Activated CD8-positive, alpha-beta memory T cell treated with anti-CD3 and anti-CD28 coated beads, Interleukin-2, amount 10 ng/mL, durations not matched to agents 7 days and 5 days (primary cell): Measurements from ENCODE around the gene NEDD4. TPM values are rescaled to one million over a fixed set of nuclear protein-coding genes. Genes with fewer than 3 reads are reported as not detected.

Source experiments
- ATAC-seq: fragments of 150-1000 bp; cut with Tn5 transposase; one replicate; pipeline ENCODE4 v1.10.0; 2021; ENCODE audit warnings: moderate library complexity
- CTCF ChIA-PET: fragments of 350-600 bp; sonication (Branson Sonifier 250); formaldehyde crosslinking; loops from one replicate; lab custom pipeline; 2021; ENCODE audit warnings: antibody characterized with exemption; lab: Charles Lee
- DNase-seq: peaks from one replicate; pipeline ENCODE4 v3.0.0-alpha.2; 2020
- H3K27ac Mint-ChIP-seq: one replicate; pipeline ENCODE4 v1.8.0; 2021; ENCODE audit warnings: mild to moderate bottlenecking, mixed read lengths
- H3K27me3 Mint-ChIP-seq: one replicate; pipeline ENCODE4 v1.8.0; 2021; ENCODE audit warnings: mixed read lengths
- H3K36me3 Mint-ChIP-seq: one replicate; pipeline ENCODE4 v1.8.0; 2021; ENCODE audit warnings: mild to moderate bottlenecking, mixed read lengths
- H3K4me1 Mint-ChIP-seq: one replicate; pipeline ENCODE4 v1.8.0; 2021; ENCODE audit warnings: mixed read lengths
- H3K4me3 Mint-ChIP-seq: one replicate; pipeline ENCODE4 v1.8.0; 2021; ENCODE audit warnings: mild to moderate bottlenecking, moderate library complexity, mixed read lengths
- H3K9me3 Mint-ChIP-seq: one replicate; pipeline ENCODE4 v1.8.0; 2022; ENCODE audit warnings: low read depth, mixed read lengths
- total RNA-seq, 2 experiments: library from RNA; stranded (reverse); gene quantifications; one replicate each; pipeline ENCODE4 v1.2.3, GENCODE V29; 2021

Gene NEDD4
- total RNA-seq, 2 experiments from 2014 or later: 9.9 to 14.9 TPM

DNA sequence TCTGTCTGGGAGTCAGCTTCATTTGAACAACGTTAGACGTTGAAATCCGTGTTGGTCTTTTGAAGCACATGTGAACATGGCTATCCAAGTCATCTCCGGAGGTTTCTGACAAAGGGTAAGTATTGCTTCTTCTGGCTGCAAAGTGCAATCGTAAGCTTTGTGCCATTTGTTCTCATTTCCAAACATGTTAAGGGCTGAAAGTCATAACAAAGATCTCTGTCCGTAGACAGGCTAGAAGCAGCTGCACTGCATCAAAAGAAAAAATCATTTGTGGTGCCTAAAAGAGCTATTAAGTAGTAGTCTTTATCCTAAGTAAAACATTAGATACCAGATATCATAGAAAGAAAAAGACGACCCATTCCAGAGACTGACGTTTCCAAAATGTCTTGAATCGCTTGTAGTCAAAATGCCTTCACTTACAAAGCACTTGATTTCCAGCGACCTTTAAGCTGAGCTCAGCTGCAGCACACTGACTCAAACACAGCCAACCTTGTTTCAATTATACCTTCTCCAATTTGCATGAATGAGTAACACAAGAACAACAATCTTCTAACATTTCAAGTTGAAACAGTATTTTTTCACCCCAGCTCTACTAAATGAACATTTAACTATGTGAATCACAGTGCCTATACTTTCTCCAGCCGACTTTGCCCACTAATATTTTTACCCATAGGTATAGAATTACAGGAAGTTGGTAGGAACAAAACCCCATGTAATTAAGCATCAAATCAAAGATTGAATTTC is 76.6 kb downstream of the NEDD4 start:
- no peaks in the 10 kb centered on the region for H3K27me3 Mint-ChIP-seq
- H3K27ac Mint-ChIP-seq: no peak overlapping the region
- ATAC-seq: no peak
- H3K9me3 Mint-ChIP-seq: no peaks in the 10 kb centered on the region
- CTCF ChIA-PET: interaction anchor here (1.1 to 2.1 kb wide), 3 partner anchors 16 to 128 kb away, joined by 3 to 4 read pairs (median 3); no protein-coding TSS in a partner anchor
- DNase-seq: no peak
- H3K4me1 Mint-ChIP-seq: no peaks in the 10 kb centered on the region
- no peak overlapping the region for H3K4me3 Mint-ChIP-seq
- H3K36me3 Mint-ChIP-seq: no peaks in the 10 kb centered on the region

DNA sequence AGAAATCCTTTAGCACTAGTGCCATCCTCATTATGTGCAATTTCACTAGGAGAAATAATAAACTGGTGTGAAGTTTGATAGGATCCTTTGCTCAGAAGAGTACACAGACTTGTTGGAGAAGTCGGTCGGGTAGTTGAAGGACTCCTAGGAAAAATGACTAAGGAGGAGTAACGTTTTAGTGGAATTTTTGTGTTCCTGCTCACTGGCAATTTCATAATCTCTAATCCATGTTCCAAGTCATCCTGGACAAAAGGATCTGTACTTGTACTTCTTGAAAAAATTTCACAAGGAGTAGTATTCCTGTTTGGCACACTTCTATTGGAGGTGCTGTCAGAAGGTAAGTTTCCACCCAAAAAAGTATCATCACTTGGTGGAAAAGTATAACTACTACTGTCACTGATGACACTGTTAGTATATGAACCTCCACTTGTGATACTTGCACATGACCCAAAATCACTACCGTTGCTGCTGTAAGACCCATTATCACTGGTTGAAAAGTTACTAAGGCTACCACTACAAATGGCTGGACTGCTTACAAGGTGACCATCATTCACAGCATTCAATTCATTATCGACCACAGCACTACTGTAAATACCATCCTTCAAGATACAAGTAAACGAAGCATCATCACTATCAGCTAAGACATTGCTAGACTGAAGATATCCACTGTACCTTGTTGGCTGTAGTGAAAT is 77.4 kb downstream of the NEDD4 start:
- H3K36me3 Mint-ChIP-seq: no peaks in the 10 kb centered on the region
- H3K27ac Mint-ChIP-seq: no peak overlapping the region
- CTCF ChIA-PET: interaction anchor here (1.7 to 2.1 kb wide), 2 partner anchors 23 to 136 kb away, joined by 4 to 5 read pairs; no protein-coding TSS in a partner anchor
- no peak overlapping the region for H3K4me3 Mint-ChIP-seq
- DNase-seq (no peak), ATAC-seq (no peak)
- H3K9me3 Mint-ChIP-seq: no peaks in the 10 kb centered on the region
- no peaks in the 10 kb centered on the region for H3K4me1 Mint-ChIP-seq
- H3K27me3 Mint-ChIP-seq: no peaks in the 10 kb centered on the region

DNA sequence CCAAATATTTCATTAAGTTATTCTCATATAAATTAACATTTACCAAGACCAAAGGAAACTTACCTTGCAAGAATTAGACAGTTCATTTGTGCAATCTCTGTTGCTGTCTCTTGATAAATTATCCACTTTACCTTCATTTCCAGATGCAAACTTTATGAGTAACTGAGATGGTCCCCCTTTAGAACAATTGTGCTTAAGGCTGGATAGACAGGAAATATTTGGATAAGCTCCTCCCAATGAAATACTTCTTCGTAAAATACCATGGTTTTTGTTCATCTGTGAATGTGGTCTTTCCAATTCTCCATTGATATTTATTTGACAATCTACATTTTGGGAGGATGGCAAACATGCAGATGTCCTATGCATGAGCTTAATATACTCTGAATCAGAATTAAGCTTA is 78.2 kb downstream of the NEDD4 start:
- Mint-ChIP-seq H3K4me3 (no peak overlapping the region), H3K4me1 (no peaks in the 10 kb centered on the region)
- CTCF ChIA-PET: interaction anchor here (1.7 to 2.1 kb wide), 2 partner anchors 23 to 137 kb away, joined by 4 to 5 read pairs; no protein-coding TSS in a partner anchor

GRCh38 chr15:55914446-55914845 is 79.0 kb downstream of the NEDD4 start:
- CTCF ChIA-PET: interaction anchor here (1.7 to 2.1 kb wide), 2 partner anchors 22 to 138 kb away, joined by 4 to 5 read pairs; no protein-coding TSS in a partner anchor
- H3K4me3 Mint-ChIP-seq: no peak overlapping the region
- DNase-seq (no peak), ATAC-seq (no peak)
- no peaks in the 10 kb centered on the region for H3K27me3 Mint-ChIP-seq
- no peaks in the 10 kb centered on the region for H3K4me1 Mint-ChIP-seq
- no peaks in the 10 kb centered on the region for H3K9me3 Mint-ChIP-seq
- no peak overlapping the region for H3K27ac Mint-ChIP-seq
- no peaks in the 10 kb centered on the region for H3K36me3 Mint-ChIP-seq

More for the DNA sequence above, 78.2 kb downstream of the NEDD4 start:
- DNase-seq (no peak), ATAC-seq (no peak)
- Mint-ChIP-seq H3K9me3 (no peaks in the 10 kb centered on the region), H3K27ac (no peak overlapping the region), H3K36me3 (no peaks in the 10 kb centered on the region), H3K27me3 (no peaks in the 10 kb centered on the region)

- Mint-ChIP-seq H3K4me1 (no peaks in the 10 kb centered on the region), H3K9me3 (no peaks in the 10 kb centered on the region), H3K27me3 (no peaks in the 10 kb centered on the region), H3K27ac (no peak overlapping the region), H3K4me3 (no peak overlapping the region), H3K36me3 (no peaks in the 10 kb centered on the region)
- CTCF ChIA-PET: no interaction called here
- DNase-seq (no peak), ATAC-seq (no peak)
Observed at GRCh38 chr15:55912982-55913381, 80.4 kb downstream of the NEDD4 start.

DNA sequence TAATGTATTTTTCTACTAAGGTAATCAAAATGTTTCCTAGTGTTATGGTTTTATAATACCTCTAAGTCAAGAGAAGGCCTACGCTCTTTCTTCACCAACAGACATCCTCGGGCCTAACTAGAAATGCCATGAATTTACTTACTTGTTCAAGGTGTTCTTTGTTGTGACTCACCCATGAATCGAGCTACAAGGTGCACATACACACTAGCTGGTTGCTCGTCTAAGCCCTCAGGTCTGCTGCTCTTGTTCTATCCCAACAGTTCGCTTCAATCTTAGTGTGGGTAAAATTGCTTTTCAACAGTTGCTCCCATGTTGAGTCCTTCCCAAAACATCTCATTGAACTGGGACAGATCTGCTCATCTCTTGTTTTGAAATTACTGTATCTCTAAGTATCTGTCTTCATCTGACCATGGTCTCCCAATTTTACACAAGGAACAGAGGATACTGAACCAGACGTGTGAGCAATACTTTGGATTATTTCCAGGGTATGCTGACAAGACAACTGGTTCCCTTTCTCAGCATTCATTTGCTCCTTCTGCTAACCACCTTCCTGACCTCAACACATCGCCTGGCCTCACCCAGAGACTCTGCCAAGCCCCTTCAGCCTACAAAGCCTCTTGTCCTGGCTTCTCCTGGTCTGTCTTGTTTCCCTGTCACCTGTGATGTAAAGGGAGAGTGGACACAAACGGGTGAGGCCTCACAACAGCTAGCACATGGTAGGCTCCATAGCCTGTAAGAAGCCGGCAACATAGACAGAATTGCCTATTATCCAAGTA is 84.2 kb downstream of the NEDD4 start:
- Mint-ChIP-seq H3K4me3 (no peak overlapping the region), H3K4me1 (no peaks in the 10 kb centered on the region), H3K27me3 (no peaks in the 10 kb centered on the region), H3K9me3 (no peaks in the 10 kb centered on the region), H3K36me3 (no peaks in the 10 kb centered on the region), H3K27ac (no peak overlapping the region)
- DNase-seq (no peak), ATAC-seq (no peak)
- CTCF ChIA-PET: no interaction called here

- DNase-seq (no peak), ATAC-seq (no peak)
- Mint-ChIP-seq H3K36me3 (no peaks in the 10 kb centered on the region), H3K27me3 (no peaks in the 10 kb centered on the region), H3K4me1 (no peaks in the 10 kb centered on the region), H3K4me3 (no peak overlapping the region), H3K9me3 (no peaks in the 10 kb centered on the region), H3K27ac (no peak overlapping the region)
- CTCF ChIA-PET: no interaction called here
Observed at GRCh38 chr15:55907797-55908196, 85.6 kb downstream of the NEDD4 start.

DNA sequence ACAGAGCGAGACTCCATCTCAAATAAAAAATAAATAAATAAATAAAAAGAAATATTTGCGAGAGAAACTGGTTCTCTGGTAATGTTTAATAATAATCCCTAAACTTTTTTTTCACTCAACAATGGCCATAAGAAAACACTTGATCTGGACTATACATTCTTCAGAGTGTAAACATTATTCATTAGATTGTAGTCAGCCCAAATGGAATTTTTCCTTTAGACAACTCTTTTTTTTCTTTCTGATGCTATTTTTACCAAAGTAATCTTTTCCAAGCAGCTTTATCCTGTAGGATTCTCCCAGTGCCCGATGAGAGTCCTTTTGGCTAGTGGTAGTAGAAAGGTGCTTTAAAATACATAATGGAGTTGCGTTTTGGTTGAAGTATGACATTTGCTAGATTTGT is 90.4 kb downstream of the NEDD4 start:
- CTCF ChIA-PET: no interaction called here
- Mint-ChIP-seq H3K4me3 (no peak overlapping the region), H3K4me1 (no peaks in the 10 kb centered on the region)

DNA sequence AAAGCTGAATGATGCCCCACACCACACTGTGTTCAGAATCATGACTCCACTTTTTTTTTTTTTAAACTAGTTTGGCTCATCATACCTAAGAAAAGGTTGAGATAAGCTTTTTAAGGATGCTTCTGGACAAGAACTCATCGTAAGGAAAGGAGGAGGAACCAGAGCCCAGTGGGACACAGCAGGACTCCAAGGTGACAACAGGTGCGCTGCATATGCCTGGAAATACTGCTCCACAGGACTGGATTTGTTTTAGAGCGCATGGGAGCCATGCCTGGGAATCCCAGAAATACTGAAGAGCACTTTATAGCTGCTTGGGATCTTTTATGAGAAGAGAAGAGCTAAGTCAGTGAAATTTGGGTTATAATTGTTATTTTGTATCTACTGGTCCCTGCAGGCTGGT is 93.4 kb downstream of the NEDD4 start:
- no peaks in the 10 kb centered on the region for H3K9me3 Mint-ChIP-seq
- no peaks in the 10 kb centered on the region for H3K27me3 Mint-ChIP-seq
- DNase-seq (no peak), ATAC-seq (no peak)
- no peak overlapping the region for H3K4me3 Mint-ChIP-seq
- no peaks in the 10 kb centered on the region for H3K36me3 Mint-ChIP-seq
- H3K27ac Mint-ChIP-seq: no peak overlapping the region
- peaks cover 6% of the 10 kb centered on the region for H3K4me1 Mint-ChIP-seq
- CTCF ChIA-PET: interaction anchor here (0.9 kb wide), 1 partner anchor 17 kb away, joined by 3 read pairs; no protein-coding TSS in a partner anchor

More for the DNA sequence above, 90.4 kb downstream of the NEDD4 start:
- ATAC-seq (no peak), DNase-seq (no peak)
- Mint-ChIP-seq H3K9me3 (no peaks in the 10 kb centered on the region), H3K27ac (no peak overlapping the region), H3K27me3 (no peaks in the 10 kb centered on the region), H3K36me3 (no peaks in the 10 kb centered on the region)

DNA sequence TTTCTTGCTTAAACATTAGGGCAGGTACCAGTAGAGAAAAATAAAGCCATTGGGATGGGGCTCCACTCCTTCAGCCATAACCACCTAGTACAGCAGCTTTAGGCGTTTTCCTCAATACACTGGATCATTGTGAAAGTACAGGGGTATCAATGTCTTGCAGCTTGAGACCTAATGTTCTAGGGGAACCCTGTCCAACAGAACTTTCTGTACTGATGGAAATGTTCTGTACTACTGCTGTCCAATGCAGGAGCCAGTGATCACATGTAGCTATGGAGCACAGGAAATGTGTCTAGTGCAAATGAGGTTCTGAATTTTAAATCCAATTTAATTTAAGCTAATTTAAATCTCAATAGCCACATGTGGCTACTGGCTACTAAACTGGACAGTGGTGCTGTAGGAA is 93.9 kb downstream of the NEDD4 start:
- Mint-ChIP-seq H3K4me3 (no peak overlapping the region), H3K27ac (no peak overlapping the region), H3K27me3 (no peaks in the 10 kb centered on the region), H3K9me3 (no peaks in the 10 kb centered on the region), H3K4me1 (peaks cover 6% of the 10 kb centered on the region), H3K36me3 (no peaks in the 10 kb centered on the region)
- DNase-seq (no peak), ATAC-seq (no peak)
- CTCF ChIA-PET: no interaction called here

- no peak for DNase-seq
- Mint-ChIP-seq H3K27me3 (no peaks in the 10 kb centered on the region), H3K36me3 (no peaks in the 10 kb centered on the region), H3K9me3 (no peaks in the 10 kb centered on the region), H3K27ac (no peak overlapping the region), H3K4me1 (peaks cover 10% of the 10 kb centered on the region), H3K4me3 (no peak overlapping the region)
- CTCF ChIA-PET: interaction anchor here (1.0 kb wide), 1 partner anchor 20 kb away, joined by 3 read pairs; no protein-coding TSS in a partner anchor
- no peak for ATAC-seq
Observed at GRCh38 chr15:55897560-55898336, 95.7 kb downstream of the NEDD4 start.

DNA sequence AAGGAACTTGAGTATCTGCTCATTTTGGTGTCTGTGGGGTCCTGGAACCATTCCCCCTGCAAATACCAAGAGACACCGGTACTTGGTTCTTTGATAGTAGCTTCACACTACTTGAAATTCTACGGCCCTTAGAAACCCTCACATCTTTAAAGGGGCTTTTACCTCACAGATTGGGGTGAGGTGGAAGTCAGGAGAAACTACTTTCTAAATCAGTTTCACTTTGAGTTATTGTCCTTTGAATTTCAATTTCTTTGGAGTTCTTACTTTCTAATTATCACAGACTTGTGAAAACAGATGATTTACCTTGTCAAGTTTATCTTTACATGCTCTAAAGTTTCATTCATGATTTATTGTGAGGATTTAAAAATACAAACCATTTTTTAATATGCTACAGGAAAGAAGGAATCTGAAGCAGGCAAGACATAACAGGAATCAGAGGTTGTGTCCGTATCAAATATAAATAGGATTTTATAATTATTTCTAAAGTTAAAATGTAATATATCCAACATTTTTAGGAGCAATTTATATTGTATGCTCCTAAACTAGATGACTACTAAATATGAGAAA is 98.9 kb downstream of the NEDD4 start:
- Mint-ChIP-seq H3K4me1 (peaks cover 10% of the 10 kb centered on the region), H3K27me3 (peaks cover 2% of the 10 kb centered on the region), H3K9me3 (no peaks in the 10 kb centered on the region), H3K27ac (no peak overlapping the region), H3K36me3 (no peaks in the 10 kb centered on the region), H3K4me3 (no peak overlapping the region)
- CTCF ChIA-PET: no interaction called here
- DNase-seq (no peak), ATAC-seq (no peak)
